ENCODE measurements around the gene CHID1. TPM values are rescaled to one million over a fixed set of nuclear protein-coding genes. Genes with fewer than 3 reads are reported as not detected.

Gene CHID1
- total RNA-seq, 4 donors from 2014 or later: 75.0 to 144 (median 93.8) TPM

DNA sequence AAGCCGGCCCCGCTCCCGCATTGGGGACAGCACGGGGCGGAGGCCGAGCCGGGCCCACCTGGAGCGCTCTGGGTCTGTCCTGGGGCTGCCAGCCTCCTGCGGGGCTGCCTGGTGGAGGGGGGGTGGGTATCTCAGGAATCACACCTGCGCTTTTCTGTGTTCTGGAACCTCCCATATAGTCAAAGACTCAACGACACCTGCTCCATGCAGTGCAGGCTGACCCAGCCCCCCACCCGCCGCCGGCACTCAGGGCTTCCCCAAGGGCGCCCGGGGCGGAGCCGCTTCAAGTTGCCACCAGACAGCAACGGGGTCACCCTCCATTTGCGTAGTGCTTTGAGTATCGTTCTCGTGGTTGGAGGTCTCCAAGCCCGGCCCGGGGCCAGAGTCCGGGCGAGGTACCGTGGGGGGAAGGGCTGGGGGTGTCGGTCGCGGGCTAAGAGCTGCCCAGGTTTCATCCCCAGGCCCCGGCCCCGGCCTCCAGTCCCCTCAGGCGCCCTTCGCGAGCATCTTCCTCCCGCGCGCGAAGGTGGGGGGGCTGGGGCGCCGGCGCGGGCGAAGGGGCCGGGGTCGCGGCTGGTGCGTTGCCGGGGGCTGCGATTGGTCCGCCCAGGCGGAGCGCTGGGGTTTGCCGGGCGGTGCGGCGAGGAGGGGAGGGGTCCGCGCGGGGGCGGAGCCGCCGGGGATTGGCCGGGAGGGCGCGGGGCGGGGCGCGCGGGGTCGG is 61.3 kb downstream of the CHID1 start:
- Histone ChIP-seq H3K4me3 (replicated peaks in 1 of 3) (peak overlapping the region in 2 of 3 donors; percentile 35 to 41), H3K27ac (no peak overlapping the region), H3K9me3 (no peaks in the 10 kb centered on the region), H3K27me3 (no peaks in the 10 kb centered on the region), H3K36me3 (no peaks in the 10 kb centered on the region), H3K4me1 (peaks cover 39 to 54% of the 10 kb centered on the region in 2 donors)
- 20% methylated on average over 10 of the region's 71 CpGs; no CpG with 5 or more reads in 1 of the 2 donors for WGBS, 2 donors
- intact Hi-C loops (cut with DNase I): loop anchor here (5.0 kb wide), 1 partner anchor 203 kb away; no protein-coding TSS in a partner anchor
- peak; percentile 53 to 59 for DNase-seq
- TF ChIP-seq POLR2A (IDR thresholded peaks at IDR 0.05): no peak
- TF ChIP-seq, protein P1, sequence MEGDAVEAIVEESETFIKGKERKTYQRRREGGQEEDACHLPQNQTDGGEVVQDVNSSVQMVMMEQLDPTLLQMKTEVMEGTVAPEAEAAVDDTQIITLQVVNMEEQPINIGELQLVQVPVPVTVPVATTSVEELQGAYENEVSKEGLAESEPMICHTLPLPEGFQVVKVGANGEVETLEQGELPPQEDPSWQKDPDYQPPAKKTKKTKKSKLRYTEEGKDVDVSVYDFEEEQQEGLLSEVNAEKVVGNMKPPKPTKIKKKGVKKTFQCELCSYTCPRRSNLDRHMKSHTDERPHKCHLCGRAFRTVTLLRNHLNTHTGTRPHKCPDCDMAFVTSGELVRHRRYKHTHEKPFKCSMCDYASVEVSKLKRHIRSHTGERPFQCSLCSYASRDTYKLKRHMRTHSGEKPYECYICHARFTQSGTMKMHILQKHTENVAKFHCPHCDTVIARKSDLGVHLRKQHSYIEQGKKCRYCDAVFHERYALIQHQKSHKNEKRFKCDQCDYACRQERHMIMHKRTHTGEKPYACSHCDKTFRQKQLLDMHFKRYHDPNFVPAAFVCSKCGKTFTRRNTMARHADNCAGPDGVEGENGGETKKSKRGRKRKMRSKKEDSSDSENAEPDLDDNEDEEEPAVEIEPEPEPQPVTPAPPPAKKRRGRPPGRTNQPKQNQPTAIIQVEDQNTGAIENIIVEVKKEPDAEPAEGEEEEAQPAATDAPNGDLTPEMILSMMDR (IDR thresholded peaks at IDR 0.05): no peak

DNA sequence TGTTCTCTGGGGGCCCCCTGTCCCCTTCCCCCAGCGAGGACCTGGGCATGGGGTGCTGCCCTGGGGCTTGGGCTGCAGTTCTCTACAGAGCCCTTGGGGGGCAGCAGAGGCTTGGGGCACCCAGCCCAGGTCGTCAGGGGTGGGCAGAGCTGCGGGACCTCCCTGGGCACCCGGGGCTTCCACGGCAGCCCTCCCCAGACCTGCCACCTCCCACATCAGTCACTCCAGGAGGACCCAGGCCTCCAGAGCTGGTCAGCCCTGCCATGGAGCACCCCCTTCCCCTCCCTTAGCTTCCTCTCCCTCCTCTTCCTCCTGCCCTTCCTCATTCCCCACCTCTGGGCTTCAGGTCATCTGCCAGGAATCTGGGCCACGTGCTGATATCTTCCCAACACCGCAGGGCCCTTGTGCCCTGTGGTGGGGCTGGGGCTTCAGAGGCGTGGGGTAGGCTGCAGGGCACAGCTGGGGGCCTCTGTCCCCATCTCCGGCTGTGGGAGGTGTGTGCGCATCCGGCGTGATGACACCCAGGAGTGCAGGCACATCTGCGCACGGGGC is 62.2 kb downstream of the CHID1 start:
- no peak overlapping the region for H3K4me3 ChIP-seq (replicated peaks in 1 of 3)
- H3K4me1 ChIP-seq: peaks cover 44 to 54% of the 10 kb centered on the region in 2 donors
- H3K9me3 ChIP-seq: no peaks in the 10 kb centered on the region
- 41 to 52% methylated on average over 13 of the region's 14 CpGs for WGBS, 2 donors
- no peak overlapping the region for H3K27ac ChIP-seq
- no peak for TF ChIP-seq POLR2A (IDR thresholded peaks at IDR 0.05)
- TF ChIP-seq, protein P1 (IDR thresholded peaks at IDR 0.05): peak; percentile 62 to 93 (median 76)
- H3K36me3 ChIP-seq: no peaks in the 10 kb centered on the region
- H3K27me3 ChIP-seq: no peaks in the 10 kb centered on the region
- peak; percentile 45 to 47 for DNase-seq
- intact Hi-C loops (cut with DNase I): loop anchor here (5.0 kb wide), 1 partner anchor 204 kb away; no protein-coding TSS in a partner anchor

DNA sequence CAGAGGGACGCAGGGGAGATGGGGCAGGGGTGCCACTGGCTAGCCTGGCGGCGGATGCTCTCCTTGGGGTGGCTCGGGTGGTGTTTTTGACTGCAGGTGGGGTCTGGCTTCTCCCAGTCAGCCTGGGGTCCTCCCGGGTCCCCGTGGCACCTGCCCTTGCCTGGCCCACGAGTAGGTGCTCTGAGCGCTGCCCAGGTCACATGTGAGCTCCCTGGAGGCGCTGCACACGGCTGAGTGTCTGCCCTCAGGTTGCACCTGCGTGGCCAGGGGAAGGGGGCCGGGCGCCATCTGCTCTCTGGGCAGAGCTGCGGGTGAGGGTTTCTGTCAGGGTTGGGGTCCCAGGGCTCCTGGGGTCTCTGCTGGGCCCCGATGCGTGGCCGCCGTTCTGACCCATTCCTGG is 62.7 kb downstream of the CHID1 start:
- Histone ChIP-seq H3K4me1 (peaks cover 45 to 54% of the 10 kb centered on the region in 2 donors), H3K27ac (no peak overlapping the region), H3K4me3 (replicated peaks in 1 of 3) (no peak overlapping the region), H3K27me3 (no peaks in the 10 kb centered on the region), H3K36me3 (no peaks in the 10 kb centered on the region), H3K9me3 (no peaks in the 10 kb centered on the region)
- DNase-seq: no peak
- WGBS, 2 donors: 90 to 92% methylated on average over 11 of the region's 18 CpGs
- intact Hi-C loops (cut with DNase I): loop anchor here (5.0 kb wide), 1 partner anchor 204 kb away; no protein-coding TSS in a partner anchor
- TF ChIP-seq POLR2A (IDR thresholded peaks at IDR 0.05): no peak
- TF ChIP-seq, protein P1 (IDR thresholded peaks at IDR 0.05): no peak

DNA sequence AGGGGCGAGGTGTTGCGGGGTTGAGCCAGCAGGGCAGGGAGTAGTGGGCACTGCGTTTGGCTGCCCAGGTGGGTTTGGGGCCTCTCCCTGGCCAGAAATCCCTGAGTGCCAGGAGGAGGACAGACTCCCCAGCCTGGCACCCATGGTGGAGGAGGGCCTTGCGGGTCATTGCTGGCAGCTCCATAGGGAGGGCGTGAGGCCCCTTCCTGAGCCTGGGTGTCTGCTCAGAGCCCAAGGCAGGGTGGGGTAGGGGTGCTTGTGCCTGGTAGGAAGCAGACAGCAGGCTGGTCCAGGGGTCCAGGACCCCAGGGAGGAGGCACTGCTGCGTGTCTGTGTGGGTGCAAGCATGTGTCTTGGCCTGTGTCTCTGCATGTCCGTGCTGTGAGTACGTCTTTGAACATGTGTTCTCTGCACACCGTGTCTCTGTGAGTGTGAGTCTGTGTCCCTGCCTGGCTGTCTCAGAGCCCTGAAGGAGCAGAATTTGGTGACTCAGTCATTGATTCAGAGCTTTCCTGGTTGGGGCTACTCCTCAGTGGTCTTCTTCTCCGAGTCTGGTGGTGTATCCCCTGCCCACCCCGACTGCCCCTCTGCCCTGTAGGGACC is 64.0 kb downstream of the CHID1 start:
- TF ChIP-seq POLR2A (IDR thresholded peaks at IDR 0.05): no peak
- H3K36me3 ChIP-seq: no peaks in the 10 kb centered on the region
- no peaks in the 10 kb centered on the region for H3K9me3 ChIP-seq
- H3K4me3 ChIP-seq (replicated peaks in 1 of 3): no peak overlapping the region
- H3K4me1 ChIP-seq: peaks cover 47 to 55% of the 10 kb centered on the region in 2 donors
- intact Hi-C loops (cut with DNase I): loop anchor here (5.0 kb wide), 1 partner anchor 206 kb away; no protein-coding TSS in a partner anchor
- peak overlapping the region in 2 of 3 donors; percentile 99 for H3K27ac ChIP-seq
- 87 to 88% methylated on average over 10 to 11 of the region's 11 CpGs for WGBS, 2 donors
- no peak for DNase-seq
- H3K27me3 ChIP-seq: no peaks in the 10 kb centered on the region

DNA sequence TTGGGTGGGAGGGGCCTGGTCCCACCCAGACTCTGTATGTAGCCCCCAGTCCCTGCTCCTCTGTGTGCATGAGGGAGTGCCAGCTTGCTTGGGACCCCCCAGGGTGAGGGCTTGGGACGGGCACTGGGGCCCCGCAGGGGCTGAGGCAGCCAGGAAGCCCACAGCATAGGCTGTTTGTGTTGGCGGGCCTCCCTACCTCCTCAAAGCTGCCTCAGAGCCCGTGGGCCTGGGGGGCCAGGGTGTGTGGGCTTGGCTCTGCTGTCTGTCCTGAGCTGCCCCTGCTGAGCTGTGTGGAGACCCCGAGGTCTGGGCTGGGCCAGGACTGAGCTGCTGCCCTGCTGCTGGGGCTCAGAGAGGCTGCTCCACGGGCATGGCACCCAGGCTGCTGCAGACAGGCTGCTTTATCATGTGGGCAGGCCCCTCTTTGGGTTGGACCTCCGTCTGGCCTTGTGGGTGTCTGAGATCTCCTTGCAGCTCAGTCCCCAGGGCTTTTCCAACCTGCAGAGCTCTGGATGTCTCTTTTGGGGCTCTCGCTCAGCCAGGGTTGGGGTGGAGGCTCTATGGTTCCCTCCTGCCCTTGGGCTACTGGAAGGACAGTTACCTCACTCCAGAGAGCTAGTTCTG is 64.6 kb downstream of the CHID1 start:
- Histone ChIP-seq H3K9me3 (no peaks in the 10 kb centered on the region), H3K27me3 (no peaks in the 10 kb centered on the region), H3K27ac (peak overlapping the region; percentile 91 to 99 (median 99)), H3K4me1 (peaks cover 53 to 58% of the 10 kb centered on the region in 2 donors), H3K36me3 (no peaks in the 10 kb centered on the region), H3K4me3 (replicated peaks in 1 of 3) (no peak overlapping the region)
- intact Hi-C loops (cut with DNase I): loop anchor here (5.0 kb wide), 1 partner anchor 206 kb away; no protein-coding TSS in a partner anchor
- TF ChIP-seq, protein P1 (IDR thresholded peaks at IDR 0.05): no peak
- TF ChIP-seq POLR2A (IDR thresholded peaks at IDR 0.05): no peak
- DNase-seq: no peak
- WGBS, 2 donors: 44 to 52% methylated on average over 6 to 7 of the region's 8 CpGs
